ENCODE results near the gene SPRED2.

DNA sequence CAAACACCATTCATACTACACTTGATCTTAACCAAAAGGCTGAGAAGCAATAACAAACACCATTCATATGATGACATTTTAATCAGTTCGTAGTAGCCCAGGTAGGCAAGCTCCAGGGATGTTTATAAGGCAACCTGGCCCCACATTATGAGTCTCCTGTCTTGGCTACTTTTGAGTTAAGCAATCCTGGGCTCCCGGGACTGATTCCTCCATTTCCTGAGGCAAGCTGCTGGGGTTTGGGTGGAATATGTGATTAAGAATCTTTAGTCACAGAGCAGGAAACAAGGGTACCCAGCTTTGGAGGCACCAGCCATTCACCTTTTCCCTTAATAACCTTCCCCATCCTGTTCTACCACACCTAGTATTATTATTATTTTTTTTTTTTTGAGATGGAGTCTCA lies 24.5 kb upstream of the SPRED2 start:
- TF ChIP-seq, protein P1, sequence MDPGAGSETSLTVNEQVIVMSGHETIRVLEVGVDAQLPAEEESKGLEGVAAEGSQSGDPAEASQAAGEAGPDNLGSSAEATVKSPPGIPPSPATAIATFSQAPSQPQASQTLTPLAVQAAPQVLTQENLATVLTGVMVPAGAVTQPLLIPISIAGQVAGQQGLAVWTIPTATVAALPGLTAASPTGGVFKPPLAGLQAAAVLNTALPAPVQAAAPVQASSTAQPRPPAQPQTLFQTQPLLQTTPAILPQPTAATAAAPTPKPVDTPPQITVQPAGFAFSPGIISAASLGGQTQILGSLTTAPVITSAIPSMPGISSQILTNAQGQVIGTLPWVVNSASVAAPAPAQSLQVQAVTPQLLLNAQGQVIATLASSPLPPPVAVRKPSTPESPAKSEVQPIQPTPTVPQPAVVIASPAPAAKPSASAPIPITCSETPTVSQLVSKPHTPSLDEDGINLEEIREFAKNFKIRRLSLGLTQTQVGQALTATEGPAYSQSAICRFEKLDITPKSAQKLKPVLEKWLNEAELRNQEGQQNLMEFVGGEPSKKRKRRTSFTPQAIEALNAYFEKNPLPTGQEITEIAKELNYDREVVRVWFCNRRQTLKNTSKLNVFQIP (CRISPR knock-in tag; IDR thresholded peaks at IDR 0.05; ENCODE audit: borderline replicate concordance, low read depth): no peak
- TF ChIP-seq CSDC2 (CRISPR knock-in tag; IDR thresholded peaks at IDR 0.05) (no peak), ZFP3 (CRISPR knock-in tag; IDR thresholded peaks at IDR 0.05) (no peak), ZNF565 (CRISPR knock-in tag; conservative IDR thresholded peaks at IDR 0.05; ENCODE audit: low read depth) (no peak), ZNF8 (CRISPR knock-in tag; IDR thresholded peaks at IDR 0.05) (no peak), ZFP30 (CRISPR knock-in tag; IDR thresholded peaks at IDR 0.05) (no peak), OSR1 (CRISPR knock-in tag; IDR thresholded peaks at IDR 0.05) (no peak), RARB (CRISPR knock-in tag; IDR thresholded peaks at IDR 0.05) (no peak), TCF4 (CRISPR knock-in tag; IDR thresholded peaks at IDR 0.05; ENCODE audit: borderline replicate concordance) (no peak), ZNF70 (CRISPR knock-in tag; IDR thresholded peaks at IDR 0.05) (no peak)
- TF ChIP-seq, protein P2, sequence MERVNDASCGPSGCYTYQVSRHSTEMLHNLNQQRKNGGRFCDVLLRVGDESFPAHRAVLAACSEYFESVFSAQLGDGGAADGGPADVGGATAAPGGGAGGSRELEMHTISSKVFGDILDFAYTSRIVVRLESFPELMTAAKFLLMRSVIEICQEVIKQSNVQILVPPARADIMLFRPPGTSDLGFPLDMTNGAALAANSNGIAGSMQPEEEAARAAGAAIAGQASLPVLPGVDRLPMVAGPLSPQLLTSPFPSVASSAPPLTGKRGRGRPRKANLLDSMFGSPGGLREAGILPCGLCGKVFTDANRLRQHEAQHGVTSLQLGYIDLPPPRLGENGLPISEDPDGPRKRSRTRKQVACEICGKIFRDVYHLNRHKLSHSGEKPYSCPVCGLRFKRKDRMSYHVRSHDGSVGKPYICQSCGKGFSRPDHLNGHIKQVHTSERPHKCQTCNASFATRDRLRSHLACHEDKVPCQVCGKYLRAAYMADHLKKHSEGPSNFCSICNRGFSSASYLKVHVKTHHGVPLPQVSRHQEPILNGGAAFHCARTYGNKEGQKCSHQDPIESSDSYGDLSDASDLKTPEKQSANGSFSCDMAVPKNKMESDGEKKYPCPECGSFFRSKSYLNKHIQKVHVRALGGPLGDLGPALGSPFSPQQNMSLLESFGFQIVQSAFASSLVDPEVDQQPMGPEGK (CRISPR knock-in tag; IDR thresholded peaks at IDR 0.05; ENCODE audit: borderline replicate concordance): no peak
- TF ChIP-seq, protein P3, sequence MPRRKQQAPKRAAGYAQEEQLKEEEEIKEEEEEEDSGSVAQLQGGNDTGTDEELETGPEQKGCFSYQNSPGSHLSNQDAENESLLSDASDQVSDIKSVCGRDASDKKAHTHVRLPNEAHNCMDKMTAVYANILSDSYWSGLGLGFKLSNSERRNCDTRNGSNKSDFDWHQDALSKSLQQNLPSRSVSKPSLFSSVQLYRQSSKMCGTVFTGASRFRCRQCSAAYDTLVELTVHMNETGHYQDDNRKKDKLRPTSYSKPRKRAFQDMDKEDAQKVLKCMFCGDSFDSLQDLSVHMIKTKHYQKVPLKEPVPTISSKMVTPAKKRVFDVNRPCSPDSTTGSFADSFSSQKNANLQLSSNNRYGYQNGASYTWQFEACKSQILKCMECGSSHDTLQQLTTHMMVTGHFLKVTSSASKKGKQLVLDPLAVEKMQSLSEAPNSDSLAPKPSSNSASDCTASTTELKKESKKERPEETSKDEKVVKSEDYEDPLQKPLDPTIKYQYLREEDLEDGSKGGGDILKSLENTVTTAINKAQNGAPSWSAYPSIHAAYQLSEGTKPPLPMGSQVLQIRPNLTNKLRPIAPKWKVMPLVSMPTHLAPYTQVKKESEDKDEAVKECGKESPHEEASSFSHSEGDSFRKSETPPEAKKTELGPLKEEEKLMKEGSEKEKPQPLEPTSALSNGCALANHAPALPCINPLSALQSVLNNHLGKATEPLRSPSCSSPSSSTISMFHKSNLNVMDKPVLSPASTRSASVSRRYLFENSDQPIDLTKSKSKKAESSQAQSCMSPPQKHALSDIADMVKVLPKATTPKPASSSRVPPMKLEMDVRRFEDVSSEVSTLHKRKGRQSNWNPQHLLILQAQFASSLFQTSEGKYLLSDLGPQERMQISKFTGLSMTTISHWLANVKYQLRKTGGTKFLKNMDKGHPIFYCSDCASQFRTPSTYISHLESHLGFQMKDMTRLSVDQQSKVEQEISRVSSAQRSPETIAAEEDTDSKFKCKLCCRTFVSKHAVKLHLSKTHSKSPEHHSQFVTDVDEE (CRISPR knock-in tag; IDR thresholded peaks at IDR 0.05): no peak
- TF ChIP-seq, protein P4, sequence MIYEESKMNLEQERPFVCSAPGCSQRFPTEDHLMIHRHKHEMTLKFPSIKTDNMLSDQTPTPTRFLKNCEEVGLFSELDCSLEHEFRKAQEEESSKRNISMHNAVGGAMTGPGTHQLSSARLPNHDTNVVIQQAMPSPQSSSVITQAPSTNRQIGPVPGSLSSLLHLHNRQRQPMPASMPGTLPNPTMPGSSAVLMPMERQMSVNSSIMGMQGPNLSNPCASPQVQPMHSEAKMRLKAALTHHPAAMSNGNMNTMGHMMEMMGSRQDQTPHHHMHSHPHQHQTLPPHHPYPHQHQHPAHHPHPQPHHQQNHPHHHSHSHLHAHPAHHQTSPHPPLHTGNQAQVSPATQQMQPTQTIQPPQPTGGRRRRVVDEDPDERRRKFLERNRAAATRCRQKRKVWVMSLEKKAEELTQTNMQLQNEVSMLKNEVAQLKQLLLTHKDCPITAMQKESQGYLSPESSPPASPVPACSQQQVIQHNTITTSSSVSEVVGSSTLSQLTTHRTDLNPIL (CRISPR knock-in tag; IDR thresholded peaks at IDR 0.05; ENCODE audit: low read depth): no peak

All from SK-N-SH treated with all-trans-retinoic acid at 6 μM for 48 hours (cell line).